ENCODE measurements around the gene TDRD3.
A peak's percentile ranks its signal among the peaks of the same experiment; 100 is the strongest.

Gene TDRD3

GRCh38 chr13:60613080-60613479 lies 216.1 kb downstream of the TDRD3 start:
- H3K9me3 ChIP-seq (ENCODE audit: control insufficient read depth, low read length): no peaks in the 10 kb centered on the region
- H4K91ac ChIP-seq (ENCODE audit: low read length): no peak overlapping the region
- H3K4me3 ChIP-seq (ENCODE audit: insufficient read depth in 1 of 2, low read depth in 1 of 2, low read length in 2 of 2): no peak overlapping the region
- H2BK120ac ChIP-seq (ENCODE audit: low read depth, low read length): no peak overlapping the region
- no peak overlapping the region for H3K9ac ChIP-seq (ENCODE audit: low read length)
- no peak for DNase-seq
- H3K4me2 ChIP-seq (ENCODE audit: low read length, poor library complexity, severe bottlenecking): no peak overlapping the region
- no peak overlapping the region for H2AK5ac ChIP-seq (ENCODE audit: low read length, severe bottlenecking)
- WGBS: 75% methylated on average over 1 of the region's 1 CpG
- no peak overlapping the region for H3K18ac ChIP-seq (ENCODE audit: low read depth in 1 of 2, low read length in 2 of 2)
- H2AFZ ChIP-seq (ENCODE audit: low read depth, low read length): no peak overlapping the region
- no peak overlapping the region for H3K4ac ChIP-seq (ENCODE audit: low read depth in 1 of 2, low read length in 2 of 2)
- H2BK5ac ChIP-seq (ENCODE audit: low read depth, low read length, poor library complexity, severe bottlenecking): no peak overlapping the region
- H3K14ac ChIP-seq (ENCODE audit: low read length in 2 of 2): no peak overlapping the region
- peaks cover 0 to 90% of the 10 kb centered on the region in 2 experiments for H3K27me3 ChIP-seq (ENCODE audit: control insufficient read depth in 1 of 2, insufficient read depth in 1 of 2, low read length in 2 of 2)
- H4K8ac ChIP-seq (ENCODE audit: low read length): no peak overlapping the region
- H3K79me1 ChIP-seq (replicated peaks; ENCODE audit: low read length, poor library complexity, severe bottlenecking): no peaks in the 10 kb centered on the region
- H3K27ac ChIP-seq (ENCODE audit: low read length, poor library complexity, severe bottlenecking): no peak overlapping the region
- H2BK15ac ChIP-seq (ENCODE audit: low read depth, poor library complexity, severe bottlenecking): no peak overlapping the region
- H3K36me3 ChIP-seq (ENCODE audit: control insufficient read depth in 1 of 2, insufficient read depth in 2 of 2, low read depth in 1 of 2, low read length in 2 of 2): no peaks in the 10 kb centered on the region
- no peaks in the 10 kb centered on the region for H3K4me1 ChIP-seq (ENCODE audit: control insufficient read depth, insufficient read depth, low read depth, low read length)
- no peak overlapping the region for H2BK12ac ChIP-seq (ENCODE audit: low read length in 2 of 2)
- H3K23ac ChIP-seq (ENCODE audit: low read length in 2 of 2): no peak overlapping the region

DNA sequence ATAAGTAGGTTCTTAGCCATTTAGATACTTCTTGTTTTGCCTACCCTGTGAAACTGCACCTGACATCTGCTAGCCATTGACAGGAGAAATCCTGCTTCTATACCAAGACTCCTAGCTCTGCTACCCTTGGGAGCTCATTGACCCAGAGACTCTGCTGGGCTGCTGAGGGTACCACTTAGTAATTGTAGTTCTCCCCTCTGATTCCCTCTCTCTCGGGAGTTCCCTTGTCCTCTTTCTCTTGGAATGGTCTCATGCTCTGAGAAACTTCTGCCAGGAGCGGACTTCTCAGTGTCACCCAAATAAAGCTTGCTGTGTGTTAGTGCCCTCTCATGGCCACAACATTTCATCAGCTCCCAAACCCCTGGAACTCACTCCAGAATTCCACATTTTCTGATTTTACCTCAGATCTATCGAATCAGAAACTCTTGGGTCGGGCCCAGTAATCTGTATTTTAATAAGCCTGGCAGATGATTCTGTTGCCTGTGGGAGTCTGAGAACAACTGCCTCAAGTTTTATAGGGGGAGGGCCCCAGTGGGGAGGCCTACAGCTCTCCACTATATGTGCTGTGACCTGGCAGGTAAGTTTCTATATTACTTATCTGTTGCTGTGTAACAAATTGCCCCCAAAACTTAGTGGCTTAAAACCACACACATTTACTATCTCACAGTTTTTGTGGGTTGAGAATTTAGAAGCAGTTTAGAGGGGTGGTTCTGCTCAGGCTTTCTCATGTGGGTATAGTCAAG lies 221.1 kb downstream of the TDRD3 start:
- H4K8ac ChIP-seq (ENCODE audit: low read length): no peak overlapping the region
- H2BK120ac ChIP-seq (ENCODE audit: low read depth, low read length): no peak overlapping the region
- WGBS: 74% methylated on average over 4 of the region's 4 CpGs
- H2AFZ ChIP-seq (ENCODE audit: low read depth, low read length): no peak overlapping the region
- no peak overlapping the region for H3K18ac ChIP-seq (ENCODE audit: low read depth in 1 of 2, low read length in 2 of 2)
- H2BK15ac ChIP-seq (ENCODE audit: low read depth, poor library complexity, severe bottlenecking): no peak overlapping the region
- no peak overlapping the region for H3K27ac ChIP-seq (ENCODE audit: low read length, poor library complexity, severe bottlenecking)
- no peaks in the 10 kb centered on the region for H3K79me1 ChIP-seq (replicated peaks; ENCODE audit: low read length, poor library complexity, severe bottlenecking)
- no peak overlapping the region for H3K4me3 ChIP-seq (ENCODE audit: insufficient read depth in 1 of 2, low read depth in 1 of 2, low read length in 2 of 2)
- no peaks in the 10 kb centered on the region for H3K9me3 ChIP-seq (ENCODE audit: control insufficient read depth, low read length)
- H3K4ac ChIP-seq (ENCODE audit: low read depth in 1 of 2, low read length in 2 of 2): no peak overlapping the region
- H3K36me3 ChIP-seq (ENCODE audit: control insufficient read depth in 1 of 2, insufficient read depth in 2 of 2, low read depth in 1 of 2, low read length in 2 of 2): no peaks in the 10 kb centered on the region
- H3K4me2 ChIP-seq (ENCODE audit: low read length, poor library complexity, severe bottlenecking): no peak overlapping the region
- no peak overlapping the region for H3K9ac ChIP-seq (ENCODE audit: low read length)
- H3K14ac ChIP-seq (ENCODE audit: low read length in 2 of 2): no peak overlapping the region
- no peak overlapping the region for H2BK5ac ChIP-seq (ENCODE audit: low read depth, low read length, poor library complexity, severe bottlenecking)
- H2AK5ac ChIP-seq (ENCODE audit: low read length, severe bottlenecking): no peak overlapping the region
- no peak overlapping the region for H2BK12ac ChIP-seq (ENCODE audit: low read length in 2 of 2)
- peak; percentile 13 for DNase-seq
- H3K23ac ChIP-seq (ENCODE audit: low read length in 2 of 2): no peak overlapping the region
- H3K27me3 ChIP-seq (ENCODE audit: control insufficient read depth in 1 of 2, insufficient read depth in 1 of 2, low read length in 2 of 2): peaks cover 0 to 78% of the 10 kb centered on the region in 2 experiments
- H3K4me1 ChIP-seq (ENCODE audit: control insufficient read depth, insufficient read depth, low read depth, low read length): peaks cover 2% of the 10 kb centered on the region
- no peak overlapping the region for H4K91ac ChIP-seq (ENCODE audit: low read length)

GRCh38 chr13:60619461-60619860 lies 222.4 kb downstream of the TDRD3 start:
- Histone ChIP-seq H4K8ac (ENCODE audit: low read length) (no peak overlapping the region), H3K4me2 (ENCODE audit: low read length, poor library complexity, severe bottlenecking) (no peak overlapping the region), H3K4me1 (ENCODE audit: control insufficient read depth, insufficient read depth, low read depth, low read length) (peaks cover 2% of the 10 kb centered on the region), H3K4me3 (ENCODE audit: insufficient read depth in 1 of 2, low read depth in 1 of 2, low read length in 2 of 2) (no peak overlapping the region), H3K14ac (ENCODE audit: low read length in 2 of 2) (no peak overlapping the region), H4K91ac (ENCODE audit: low read length) (no peak overlapping the region), H2AFZ (ENCODE audit: low read depth, low read length) (no peak overlapping the region), H2BK120ac (ENCODE audit: low read depth, low read length) (no peak overlapping the region), H3K79me1 (replicated peaks; ENCODE audit: low read length, poor library complexity, severe bottlenecking) (no peaks in the 10 kb centered on the region), H2BK12ac (ENCODE audit: low read length in 2 of 2) (no peak overlapping the region), H2AK5ac (ENCODE audit: low read length, severe bottlenecking) (no peak overlapping the region), H3K4ac (ENCODE audit: low read depth in 1 of 2, low read length in 2 of 2) (no peak overlapping the region), H3K9me3 (ENCODE audit: control insufficient read depth, low read length) (no peaks in the 10 kb centered on the region), H3K27ac (ENCODE audit: low read length, poor library complexity, severe bottlenecking) (no peak overlapping the region), H2BK15ac (ENCODE audit: low read depth, poor library complexity, severe bottlenecking) (no peak overlapping the region), H3K9ac (ENCODE audit: low read length) (no peak overlapping the region), H3K36me3 (ENCODE audit: control insufficient read depth in 1 of 2, insufficient read depth in 2 of 2, low read depth in 1 of 2, low read length in 2 of 2) (no peaks in the 10 kb centered on the region), H2BK5ac (ENCODE audit: low read depth, low read length, poor library complexity, severe bottlenecking) (no peak overlapping the region), H3K27me3 (ENCODE audit: control insufficient read depth in 1 of 2, insufficient read depth in 1 of 2, low read length in 2 of 2) (peaks cover 0 to 75% of the 10 kb centered on the region in 2 experiments), H3K18ac (ENCODE audit: low read depth in 1 of 2, low read length in 2 of 2) (no peak overlapping the region), H3K23ac (ENCODE audit: low read length in 2 of 2) (no peak overlapping the region)
- DNase-seq: no peak
- WGBS: 80% methylated on average over 1 of the region's 2 CpGs

DNA sequence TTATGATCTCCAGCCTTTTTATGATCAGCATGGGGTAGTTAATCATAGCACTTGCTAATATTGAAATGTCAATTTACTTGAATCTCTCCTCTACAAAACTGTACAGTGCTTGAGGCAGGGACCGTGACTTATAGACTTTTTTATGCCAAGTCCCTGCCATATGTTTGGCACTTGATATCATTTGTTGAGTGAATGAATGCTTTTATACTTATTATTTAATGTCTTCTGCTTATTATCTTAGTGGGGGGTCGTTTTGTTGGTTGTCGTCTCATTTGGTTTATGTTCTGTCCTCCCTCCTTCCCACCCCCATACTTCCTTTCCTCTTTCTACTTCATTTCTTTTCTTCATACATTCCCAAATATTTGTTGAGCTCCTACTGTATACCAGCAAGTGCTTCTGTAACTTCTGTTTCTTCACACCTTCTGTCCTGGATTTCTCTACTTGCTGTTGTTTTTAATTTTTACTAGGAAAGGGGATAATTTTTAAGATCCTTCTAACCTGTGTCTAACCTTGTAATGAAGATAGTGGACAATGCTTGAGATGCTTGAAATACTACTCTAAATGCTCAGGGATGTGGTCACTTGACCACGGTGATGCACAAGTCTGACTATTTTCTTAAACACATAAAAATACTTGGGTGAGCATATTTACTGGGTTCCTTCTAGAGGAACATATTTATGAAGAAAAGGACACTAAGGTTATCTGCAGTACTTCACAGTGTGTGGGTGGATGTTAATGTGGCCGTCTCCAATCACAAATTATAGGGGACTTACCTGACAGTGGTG lies 223.8 kb downstream of the TDRD3 start:
- Histone ChIP-seq H2BK15ac (ENCODE audit: low read depth, poor library complexity, severe bottlenecking) (no peak overlapping the region), H3K27me3 (ENCODE audit: control insufficient read depth in 1 of 2, insufficient read depth in 1 of 2, low read length in 2 of 2) (peaks cover 0 to 75% of the 10 kb centered on the region in 2 experiments), H3K27ac (ENCODE audit: low read length, poor library complexity, severe bottlenecking) (no peak overlapping the region), H3K14ac (ENCODE audit: low read length in 2 of 2) (no peak overlapping the region), H4K91ac (ENCODE audit: low read length) (no peak overlapping the region), H3K79me1 (replicated peaks; ENCODE audit: low read length, poor library complexity, severe bottlenecking) (no peaks in the 10 kb centered on the region), H2BK5ac (ENCODE audit: low read depth, low read length, poor library complexity, severe bottlenecking) (no peak overlapping the region), H2BK12ac (ENCODE audit: low read length in 2 of 2) (no peak overlapping the region), H3K4me2 (ENCODE audit: low read length, poor library complexity, severe bottlenecking) (no peak overlapping the region), H4K8ac (ENCODE audit: low read length) (no peak overlapping the region), H3K23ac (ENCODE audit: low read length in 2 of 2) (no peak overlapping the region), H3K4me3 (ENCODE audit: insufficient read depth in 1 of 2, low read depth in 1 of 2, low read length in 2 of 2) (no peak overlapping the region), H3K36me3 (ENCODE audit: control insufficient read depth in 1 of 2, insufficient read depth in 2 of 2, low read depth in 1 of 2, low read length in 2 of 2) (no peaks in the 10 kb centered on the region), H2AK5ac (ENCODE audit: low read length, severe bottlenecking) (no peak overlapping the region), H2BK120ac (ENCODE audit: low read depth, low read length) (no peak overlapping the region), H2AFZ (ENCODE audit: low read depth, low read length) (no peak overlapping the region), H3K4ac (ENCODE audit: low read depth in 1 of 2, low read length in 2 of 2) (no peak overlapping the region), H3K4me1 (ENCODE audit: control insufficient read depth, insufficient read depth, low read depth, low read length) (peaks cover 2% of the 10 kb centered on the region), H3K18ac (ENCODE audit: low read depth in 1 of 2, low read length in 2 of 2) (no peak overlapping the region), H3K9me3 (ENCODE audit: control insufficient read depth, low read length) (no peaks in the 10 kb centered on the region), H3K9ac (ENCODE audit: low read length) (no peak overlapping the region)
- WGBS: 56% methylated on average over 2 of the region's 5 CpGs
- no peak for DNase-seq

All from mesenchymal stem cell (in vitro differentiated cells and primary cell).